Measurements from ENCODE around the gene MPZL3.

- no peak for TF ChIP-seq POLR2A (IDR thresholded peaks at IDR 0.05)
- TF ChIP-seq CTCF (IDR thresholded peaks at IDR 0.05) = no peak
Measured at GRCh38 chr11:118215262-118215661, 36.9 kb downstream of the MPZL3 start.
